ENCODE results near the gene PTPN5. TPM values are rescaled to one million over a fixed set of nuclear protein-coding genes. Genes with fewer than 3 reads are reported as not detected.
"Not testable (repeated sequence)": the region's sequence is repeated elsewhere in the genome, so short reads cannot be mapped to it uniquely, and the experiment has no call there.

The PTPN5 gene
- total RNA-seq: not detected

DNA sequence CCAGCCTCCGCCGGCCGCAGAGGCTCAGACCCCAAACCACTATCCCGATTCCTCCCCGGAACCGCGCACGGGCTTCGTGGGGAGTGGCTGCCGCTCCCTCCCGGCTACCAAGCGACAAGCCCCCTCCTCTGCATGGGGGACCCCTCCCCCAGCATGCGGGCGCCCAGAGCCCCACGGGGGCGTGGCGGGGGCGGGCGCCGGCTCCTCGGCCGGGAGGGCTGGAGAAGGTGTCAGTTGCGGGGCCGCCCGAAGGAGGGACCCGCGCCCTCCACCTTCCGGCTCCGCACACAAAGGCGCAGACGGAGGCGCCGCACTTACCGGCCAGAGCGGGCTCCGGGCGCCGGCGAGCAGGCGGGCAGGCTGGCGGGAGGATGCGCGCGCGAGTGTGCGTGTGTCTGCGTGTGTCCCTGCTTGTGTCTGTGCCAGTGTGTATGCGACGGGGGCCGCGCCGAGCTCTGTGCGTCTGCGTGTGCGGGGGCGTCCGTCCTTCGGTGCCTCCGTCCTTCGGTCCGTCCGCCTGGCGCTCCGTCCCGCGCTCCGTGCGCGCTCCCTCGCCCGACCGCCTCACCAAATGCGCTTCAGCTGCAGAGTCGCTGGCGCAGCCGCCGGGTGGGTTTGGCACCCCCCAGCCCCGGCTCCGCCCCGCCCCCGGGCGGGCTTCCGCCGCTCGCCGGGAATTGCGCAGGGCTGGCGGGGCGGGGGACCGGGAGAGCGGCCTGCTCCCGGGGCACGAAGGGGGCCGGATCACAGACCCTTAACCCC is at the start of gene PTPN5:
PTPN5 (minus strand) TSS at position 592 of the 762 bp plus-strand sequence. CDS start 19,840 bp downstream, outside the sequence.
- Histone ChIP-seq H3K9me3 (ENCODE audit: control insufficient read depth in 3 of 3, low read length in 3 of 3) (no peaks in the 10 kb centered on the region), H3K9ac (ENCODE audit: low read depth in 1 of 3, low read length in 3 of 3) (no peak within 1 kb of the TSS), H3K27me3 (ENCODE audit: control insufficient read depth in 3 of 3, insufficient read depth in 3 of 3, low read length in 3 of 3) (peaks cover 25 to 39% (median 32%) of the 10 kb centered on the region in 3 donors), H3K36me3 (ENCODE audit: control insufficient read depth in 3 of 3, insufficient read depth in 3 of 3, low read length in 3 of 3) (no peaks in the 10 kb centered on the region), H3K4me3 (ENCODE audit: low read length in 3 of 3) (peak within 1 kb of the TSS in 2 of 3 donors; percentile 43 to 63), H3K27ac (ENCODE audit: low read depth, low read length) (no peak within 1 kb of the TSS), H3K4me1 (ENCODE audit: control insufficient read depth in 3 of 3, insufficient read depth in 3 of 3, low read length in 3 of 3) (peaks cover 0 to 5% (median 3%) of the 10 kb centered on the region in 3 donors)

DNA sequence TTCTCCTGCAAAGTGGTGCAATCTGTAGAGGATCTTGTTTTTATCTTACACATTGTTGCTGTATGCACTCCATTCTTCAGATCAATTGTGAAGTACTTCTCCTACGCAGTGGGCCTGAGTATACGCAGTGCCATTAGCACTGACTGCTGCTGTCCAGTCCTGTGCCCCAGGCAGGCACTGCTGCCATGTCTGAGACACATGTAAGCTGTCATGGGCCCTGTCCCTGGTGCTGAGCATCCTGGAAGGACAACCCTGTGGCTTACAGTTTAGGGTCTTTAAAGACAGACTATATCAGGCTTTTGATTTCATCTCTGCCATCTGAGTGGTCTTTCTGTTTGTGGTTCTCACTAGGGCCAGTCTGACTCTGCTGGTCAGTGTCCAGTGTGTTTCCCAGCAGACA is 44.8 kb upstream of the PTPN5 start:
- Histone ChIP-seq H3K9me3 (ENCODE audit: control insufficient read depth in 3 of 3, low read length in 3 of 3) (no peaks in the 10 kb centered on the region), H3K4me1 (ENCODE audit: control insufficient read depth in 3 of 3, insufficient read depth in 3 of 3, low read length in 3 of 3) (no peaks in the 10 kb centered on the region), H3K36me3 (ENCODE audit: control insufficient read depth in 3 of 3, insufficient read depth in 3 of 3, low read length in 3 of 3) (no peaks in the 10 kb centered on the region), H3K4me3 (ENCODE audit: low read length in 3 of 3) (no peak overlapping the region), H3K9ac (ENCODE audit: low read depth in 1 of 3, low read length in 3 of 3) (no peak overlapping the region), H3K27ac (ENCODE audit: low read depth, low read length) (no peak overlapping the region), H3K27me3 (ENCODE audit: control insufficient read depth in 3 of 3, insufficient read depth in 3 of 3, low read length in 3 of 3) (peaks cover 0 to 6% (median 5%) of the 10 kb centered on the region in 3 donors)

GRCh38 chr11:18834754-18835466 is 43.3 kb upstream of the PTPN5 start:
- Histone ChIP-seq H3K9ac (ENCODE audit: low read depth in 1 of 3, low read length in 3 of 3) (no peak overlapping the region), H3K27me3 (ENCODE audit: control insufficient read depth in 3 of 3, insufficient read depth in 3 of 3, low read length in 3 of 3) (peaks cover 0 to 6% (median 5%) of the 10 kb centered on the region in 3 donors), H3K4me1 (ENCODE audit: control insufficient read depth in 3 of 3, insufficient read depth in 3 of 3, low read length in 3 of 3) (no peaks in the 10 kb centered on the region), H3K4me3 (ENCODE audit: low read length in 3 of 3) (no peak overlapping the region), H3K9me3 (ENCODE audit: control insufficient read depth in 3 of 3, low read length in 3 of 3) (no peaks in the 10 kb centered on the region), H3K36me3 (ENCODE audit: control insufficient read depth in 3 of 3, insufficient read depth in 3 of 3, low read length in 3 of 3) (no peaks in the 10 kb centered on the region), H3K27ac (ENCODE audit: low read depth, low read length) (no peak overlapping the region)

GRCh38 chr11:18820160-18820559 is 28.6 kb upstream of the PTPN5 start:
- H3K27me3 ChIP-seq (ENCODE audit: control insufficient read depth in 3 of 3, insufficient read depth in 3 of 3, low read length in 3 of 3); H3K36me3 ChIP-seq (ENCODE audit: control insufficient read depth in 3 of 3, insufficient read depth in 3 of 3, low read length in 3 of 3); H3K4me1 ChIP-seq (ENCODE audit: control insufficient read depth in 3 of 3, insufficient read depth in 3 of 3, low read length in 3 of 3); H3K9me3 ChIP-seq (ENCODE audit: control insufficient read depth in 3 of 3, low read length in 3 of 3); H3K4me3 ChIP-seq (ENCODE audit: low read length in 3 of 3); H3K9ac ChIP-seq (ENCODE audit: low read depth in 1 of 3, low read length in 3 of 3); H3K27ac ChIP-seq (ENCODE audit: low read depth, low read length): not testable (repeated sequence)

DNA sequence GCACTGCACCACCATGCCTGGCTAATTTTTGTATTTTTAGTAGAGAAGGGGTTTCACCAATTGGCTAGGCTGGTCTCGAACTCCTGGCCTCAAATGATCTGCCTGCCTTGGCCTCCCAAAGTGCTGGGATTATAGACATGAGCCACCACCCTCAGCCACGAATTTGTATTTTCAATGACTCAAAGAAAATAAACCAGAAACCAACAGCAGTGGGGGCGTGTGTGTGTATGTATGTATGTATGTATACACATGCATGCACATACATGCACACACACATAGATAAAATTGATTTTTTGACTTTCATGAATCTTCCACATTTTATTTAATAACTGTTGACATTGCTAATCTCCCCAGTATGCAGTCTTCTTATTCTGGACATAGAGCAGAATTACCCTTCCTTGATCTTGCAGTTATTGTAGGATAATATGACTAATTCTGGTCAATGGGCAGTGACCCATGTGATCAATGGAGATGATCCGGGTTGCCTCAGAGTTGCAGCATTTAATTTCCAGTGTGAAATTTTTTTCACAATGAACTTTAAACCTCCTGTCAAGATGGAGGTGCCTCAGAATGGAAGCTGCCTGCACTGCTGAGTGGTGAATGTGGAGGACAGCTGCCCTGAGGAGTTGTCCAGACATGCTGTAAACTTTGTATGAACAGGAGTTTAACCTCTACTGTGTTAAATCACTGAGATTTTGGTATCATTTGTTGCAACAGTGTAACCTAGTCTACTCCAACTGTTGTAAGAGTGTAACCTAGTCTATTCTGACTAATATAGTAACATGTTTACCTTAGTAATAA is 12.8 kb upstream of the PTPN5 start:
- Histone ChIP-seq H3K36me3 (ENCODE audit: control insufficient read depth in 3 of 3, insufficient read depth in 3 of 3, low read length in 3 of 3) (no peaks in the 10 kb centered on the region), H3K4me3 (ENCODE audit: low read length in 3 of 3) (no peak overlapping the region), H3K4me1 (ENCODE audit: control insufficient read depth in 3 of 3, insufficient read depth in 3 of 3, low read length in 3 of 3) (no peaks in the 10 kb centered on the region), H3K27me3 (ENCODE audit: control insufficient read depth in 3 of 3, insufficient read depth in 3 of 3, low read length in 3 of 3) (peaks cover 0 to 2% (median 0%) of the 10 kb centered on the region in 3 donors), H3K9me3 (ENCODE audit: control insufficient read depth in 3 of 3, low read length in 3 of 3) (no peaks in the 10 kb centered on the region), H3K9ac (ENCODE audit: low read depth in 1 of 3, low read length in 3 of 3) (no peak overlapping the region), H3K27ac (ENCODE audit: low read depth, low read length) (no peak overlapping the region)

DNA sequence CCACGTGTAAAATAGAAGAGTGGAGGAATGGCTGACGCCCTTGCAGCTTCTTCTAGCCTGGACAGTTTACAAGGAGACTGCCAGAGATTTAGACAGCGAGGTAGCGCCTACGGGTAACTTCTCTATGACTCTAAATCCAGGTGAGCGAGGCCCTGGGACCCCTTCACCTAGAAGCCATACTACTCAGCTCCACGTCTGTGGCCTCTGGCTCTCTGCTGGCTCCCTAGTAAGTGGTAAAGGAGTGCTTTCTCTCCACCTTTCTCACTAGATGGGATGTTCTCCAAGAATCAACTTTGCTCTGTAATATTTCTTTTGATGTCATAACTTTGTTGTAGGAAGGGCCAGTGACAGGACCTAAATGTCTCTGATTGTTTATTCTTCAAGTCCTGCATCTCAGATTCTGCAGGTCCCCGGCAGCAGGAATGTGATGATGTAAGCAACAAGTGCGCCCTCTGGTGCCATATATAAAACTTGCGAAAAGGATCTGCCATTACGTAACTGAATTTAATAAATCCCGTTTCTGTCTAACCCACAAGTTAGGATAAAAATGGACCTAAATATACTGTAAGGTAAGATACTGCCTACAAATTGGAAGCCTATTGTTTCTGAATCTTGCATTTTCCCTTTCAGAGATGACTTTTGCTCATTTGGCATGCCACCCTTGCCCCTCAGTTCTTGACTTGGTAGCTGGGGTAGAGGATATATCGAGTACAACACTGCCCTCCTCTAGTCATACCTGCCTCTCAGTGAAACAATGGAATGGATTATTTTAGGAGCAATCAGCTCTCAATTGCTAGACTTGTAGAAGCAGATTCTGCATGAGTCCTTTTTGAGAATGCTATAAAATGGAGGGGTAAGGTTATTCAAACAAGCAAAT is 11.0 kb upstream of the PTPN5 start:
- no peaks in the 10 kb centered on the region for H3K4me1 ChIP-seq (ENCODE audit: control insufficient read depth in 3 of 3, insufficient read depth in 3 of 3, low read length in 3 of 3)
- no peak overlapping the region for H3K4me3 ChIP-seq (ENCODE audit: low read length in 3 of 3)
- H3K9me3 ChIP-seq (ENCODE audit: control insufficient read depth in 3 of 3, low read length in 3 of 3): no peaks in the 10 kb centered on the region
- peaks cover 0 to 3% (median 2%) of the 10 kb centered on the region in 3 donors for H3K27me3 ChIP-seq (ENCODE audit: control insufficient read depth in 3 of 3, insufficient read depth in 3 of 3, low read length in 3 of 3)
- H3K36me3 ChIP-seq (ENCODE audit: control insufficient read depth in 3 of 3, insufficient read depth in 3 of 3, low read length in 3 of 3): no peaks in the 10 kb centered on the region
- no peak overlapping the region for H3K9ac ChIP-seq (ENCODE audit: low read depth in 1 of 3, low read length in 3 of 3)
- no peak overlapping the region for H3K27ac ChIP-seq (ENCODE audit: low read depth, low read length)

- Histone ChIP-seq H3K27ac (ENCODE audit: low read depth, low read length) (no peak overlapping the region), H3K27me3 (ENCODE audit: control insufficient read depth in 3 of 3, insufficient read depth in 3 of 3, low read length in 3 of 3) (peaks cover 7 to 9% (median 8%) of the 10 kb centered on the region in 3 donors), H3K4me3 (ENCODE audit: low read length in 3 of 3) (no peak overlapping the region), H3K4me1 (ENCODE audit: control insufficient read depth in 3 of 3, insufficient read depth in 3 of 3, low read length in 3 of 3) (no peaks in the 10 kb centered on the region), H3K9ac (ENCODE audit: low read depth in 1 of 3, low read length in 3 of 3) (no peak overlapping the region), H3K9me3 (ENCODE audit: control insufficient read depth in 3 of 3, low read length in 3 of 3) (no peaks in the 10 kb centered on the region), H3K36me3 (ENCODE audit: control insufficient read depth in 3 of 3, insufficient read depth in 3 of 3, low read length in 3 of 3) (no peaks in the 10 kb centered on the region)
These were observed 7.3 kb upstream of the PTPN5 start for GRCh38 chr11:18798799-18799469.

DNA sequence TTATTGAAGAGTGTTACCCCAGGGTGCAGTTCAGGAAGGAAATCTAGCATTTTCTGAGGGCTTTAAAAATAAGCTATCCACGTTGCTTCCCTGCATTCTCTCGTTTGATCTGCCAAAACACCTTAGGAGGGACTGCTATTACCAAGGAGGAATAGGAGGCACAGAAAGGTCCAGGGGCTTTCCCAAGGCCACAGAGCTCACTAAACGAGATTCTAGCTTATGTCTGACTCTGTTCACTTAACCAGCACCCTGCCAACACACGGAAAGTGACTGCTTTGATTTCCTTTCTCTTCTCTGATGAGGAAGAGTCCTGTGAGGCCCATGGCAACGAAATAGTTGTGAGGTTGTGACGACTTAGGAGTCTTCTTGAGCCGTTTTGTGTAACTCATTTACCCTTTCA is 3.4 kb upstream of the PTPN5 start:
- Histone ChIP-seq H3K9me3 (ENCODE audit: control insufficient read depth in 3 of 3, low read length in 3 of 3) (no peaks in the 10 kb centered on the region), H3K27ac (ENCODE audit: low read depth, low read length) (no peak overlapping the region), H3K27me3 (ENCODE audit: control insufficient read depth in 3 of 3, insufficient read depth in 3 of 3, low read length in 3 of 3) (peaks cover 25 to 42% (median 34%) of the 10 kb centered on the region in 3 donors), H3K36me3 (ENCODE audit: control insufficient read depth in 3 of 3, insufficient read depth in 3 of 3, low read length in 3 of 3) (no peaks in the 10 kb centered on the region), H3K4me1 (ENCODE audit: control insufficient read depth in 3 of 3, insufficient read depth in 3 of 3, low read length in 3 of 3) (peaks cover 0 to 5% (median 3%) of the 10 kb centered on the region in 3 donors), H3K9ac (ENCODE audit: low read depth in 1 of 3, low read length in 3 of 3) (no peak overlapping the region), H3K4me3 (ENCODE audit: low read length in 3 of 3) (no peak overlapping the region)

DNA sequence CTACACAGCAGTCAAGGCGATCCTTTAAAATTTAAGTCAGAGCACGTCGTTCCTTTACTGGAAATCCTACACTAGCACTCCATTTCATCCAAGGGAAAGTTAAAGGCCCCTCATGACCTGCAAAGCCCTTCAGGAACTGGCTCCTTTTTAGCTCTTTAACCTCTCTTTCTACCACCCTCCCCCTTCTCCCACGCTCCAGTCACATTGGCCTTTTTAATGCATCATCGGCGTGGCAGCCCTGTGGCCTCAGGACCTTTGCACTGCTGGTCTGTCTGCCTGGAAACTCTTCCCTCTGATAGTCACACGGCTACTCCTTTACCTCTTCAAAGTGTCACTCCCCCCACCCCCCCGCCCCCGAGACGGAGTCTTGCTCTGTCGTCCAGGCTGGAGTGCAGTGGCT is 1.2 kb upstream of the PTPN5 start:
- Histone ChIP-seq H3K9me3 (ENCODE audit: control insufficient read depth in 3 of 3, low read length in 3 of 3) (no peaks in the 10 kb centered on the region), H3K4me3 (ENCODE audit: low read length in 3 of 3) (no peak overlapping the region), H3K27me3 (ENCODE audit: control insufficient read depth in 3 of 3, insufficient read depth in 3 of 3, low read length in 3 of 3) (peaks cover 25 to 43% (median 36%) of the 10 kb centered on the region in 3 donors), H3K36me3 (ENCODE audit: control insufficient read depth in 3 of 3, insufficient read depth in 3 of 3, low read length in 3 of 3) (no peaks in the 10 kb centered on the region), H3K4me1 (ENCODE audit: control insufficient read depth in 3 of 3, insufficient read depth in 3 of 3, low read length in 3 of 3) (peaks cover 0 to 5% (median 3%) of the 10 kb centered on the region in 3 donors), H3K27ac (ENCODE audit: low read depth, low read length) (no peak overlapping the region), H3K9ac (ENCODE audit: low read depth in 1 of 3, low read length in 3 of 3) (no peak overlapping the region)

Measured in skeletal muscle tissue (tissue), 4 donors.